HG02759 (cell line): ENCODE measurements around the gene XCL2.
A peak's percentile ranks its signal among the peaks of the same experiment; 100 is the strongest.

Source experiments
- ATAC-seq: cut with Tn5 transposase; IDR thresholded peaks from one replicate; pipeline ENCODE4 v1.9.1; 2021; ENCODE audit warnings: mild to moderate bottlenecking, moderate library complexity; ENCODE audit not compliant: unreplicated experiment

Gene XCL2

GRCh38 chr1:168518201-168518689 is 25.6 kb downstream of the XCL2 start:
- ATAC-seq: no peak

GRCh38 chr1:168514455-168514854 is 29.3 kb downstream of the XCL2 start:
- ATAC-seq: no peak

GRCh38 chr1:168513656-168514404 is 30.0 kb downstream of the XCL2 start:
- no peak for ATAC-seq

GRCh38 chr1:168512864-168513595 is 30.8 kb downstream of the XCL2 start:
- ATAC-seq: no peak

- ATAC-seq: peak; percentile 85
Measured at GRCh38 chr1:168509875-168510791, 33.7 kb downstream of the XCL2 start.

GRCh38 chr1:168509210-168509609 is 34.6 kb downstream of the XCL2 start:
- no peak for ATAC-seq

- no peak for ATAC-seq
Measured at GRCh38 chr1:168507828-168508227, 36.0 kb downstream of the XCL2 start.

- ATAC-seq: no peak
Measured at GRCh38 chr1:168507231-168507630, 36.6 kb downstream of the XCL2 start.

GRCh38 chr1:168506204-168506819 is 37.5 kb downstream of the XCL2 start:
- ATAC-seq: no peak

- no peak for ATAC-seq
Measured at GRCh38 chr1:168505006-168505405, 38.8 kb downstream of the XCL2 start.

GRCh38 chr1:168504064-168504837 is 39.5 kb downstream of the XCL2 start:
- ATAC-seq: peak; percentile 81

GRCh38 chr1:168499688-168500049 is 44.1 kb downstream of the XCL2 start:
- ATAC-seq: no peak

GRCh38 chr1:168498956-168499687 is 44.7 kb downstream of the XCL2 start:
- no peak for ATAC-seq

- no peak for ATAC-seq
Measured at GRCh38 chr1:168498159-168498631, 45.6 kb downstream of the XCL2 start.

GRCh38 chr1:168497376-168497950 is 46.3 kb downstream of the XCL2 start:
- ATAC-seq: no peak

- ATAC-seq: no peak
Measured at GRCh38 chr1:168491527-168492164, 52.2 kb downstream of the XCL2 start.
